Body of pancreas (tissue), 4 donors: ENCODE results near the gene C20orf202. TPM values are rescaled to one million over a fixed set of nuclear protein-coding genes. Genes with fewer than 3 reads are reported as not detected.

Experiments
- ATAC-seq: fragments of 150-250 bp; one replicate; pipeline ENCODE4 v1.9.1; 2016
- DNase-seq, 4 donors: peaks; one replicate each; pipeline ENCODE4 v3.0.0-alpha.2; 2019
- H3K27ac ChIP-seq, 4 donors: fragments of 200-600 bp; sonication (generic); 1 replicate in 3 of 4; 2 replicates in 1 of 4; pipeline versions ENCODE4 v1.5.1 to v1.6.1; 2016 to 2019; ENCODE audit warnings: mild to moderate bottlenecking in 1 of 4, mixed read lengths in 1 of 4, moderate library complexity in 1 of 4
- H3K27me3 ChIP-seq, 2 donors: fragments of 200-600 bp; sonication (generic); one replicate each; pipeline ENCODE4 v1.6.0; 2016; ENCODE audit warnings: mild to moderate bottlenecking in 1 of 2
- H3K36me3 ChIP-seq, 2 donors: fragments of 200-600 bp; sonication (generic); replicated peaks in 1 of 2; 2 replicates each; pipeline ENCODE4 v1.5.1; 2016; ENCODE audit warnings: low read depth in 2 of 2; ENCODE audit not compliant: insufficient read depth in 1 of 2
- H3K4me1 ChIP-seq: fragments of 200-600 bp; sonication (generic); one replicate; pipeline ENCODE4 v1.6.0; 2016
- H3K4me3 ChIP-seq, 2 donors: fragments of 200-600 bp; sonication (generic); 1 replicate in 1 of 2; 2 replicates in 1 of 2; pipeline ENCODE4 v1.5.1; 2016 to 2019
- H3K9me3 ChIP-seq, 3 donors: fragments of 200-600 bp; sonication (generic); 1 replicate in 2 of 3; 2 replicates in 1 of 3; pipeline ENCODE4 v1.5.1; 2016
- CTCF ChIP-seq, 7 experiments: fragments of 450-650 bp in 4 of 7; fragments of 200-600 bp in 3 of 7; sonication (generic) in 3 of 7; IDR thresholded peaks; one replicate each; pipeline ENCODE4 v1.5.1; 2016 to 2019; ENCODE audit warnings: antibody characterized with exemption in 7 of 7
- POLR2A ChIP-seq, 3 donors: fragments of 450-650 bp; IDR thresholded peaks; one replicate each; pipeline ENCODE4 v1.6.1; 2016; ENCODE audit warnings: antibody characterized with exemption in 3 of 3, mild to moderate bottlenecking in 2 of 3
- WGBS, 2 donors: methylation state at CpG; one replicate each; pipeline ENCODE4 v1.1.5; 2017; 5-methylcytosine and 5-hydroxymethylcytosine counted together
- intact Hi-C: fragments of 100-400 bp; cut with DNase I; formaldehyde crosslinking; loops from one replicate; pipeline ENCODE4 v1.15.1; 2023
- total RNA-seq, 2 donors: library from RNA; depleted of rRNA; stranded (reverse); fragments of >200 nt; gene quantifications; one replicate each; pipeline ENCODE4 v1.1.0, GENCODE V29; 2016

C20orf202 gene
- total RNA-seq, 2 donors from 2014 or later = not detected

- TF ChIP-seq CTCF (IDR thresholded peaks at IDR 0.05) (no peak), POLR2A (IDR thresholded peaks at IDR 0.05) (no peak)
- Histone ChIP-seq H3K36me3 (no peaks in the 10 kb centered on the region), H3K27ac (no peak overlapping the region), H3K4me1 (no peaks in the 10 kb centered on the region), H3K4me3 (no peak overlapping the region), H3K27me3 (no peaks in the 10 kb centered on the region), H3K9me3 (no peaks in the 10 kb centered on the region)
- DNase-seq (no peak), ATAC-seq (no peak)
- intact Hi-C loops = no loop called here
- 46 to 84% methylated on average over 2 of the region's 2 CpGs for WGBS, 2 donors
Observed at GRCh38 chr20:1196634-1197033, 6.6 kb upstream of the C20orf202 start.

GRCh38 chr20:1197801-1198200 is 5.5 kb upstream of the C20orf202 start:
- TF ChIP-seq CTCF (IDR thresholded peaks at IDR 0.05) = no peak
- TF ChIP-seq POLR2A (IDR thresholded peaks at IDR 0.05) = no peak
- H3K4me3 ChIP-seq = no peak overlapping the region
- intact Hi-C loops = no loop called here
- H3K36me3 ChIP-seq = no peaks in the 10 kb centered on the region
- no peaks in the 10 kb centered on the region for H3K27me3 ChIP-seq
- ATAC-seq = no peak
- 79 to 81% methylated on average over 7 of the region's 7 CpGs for WGBS, 2 donors
- H3K27ac ChIP-seq = no peak overlapping the region
- H3K9me3 ChIP-seq = no peaks in the 10 kb centered on the region
- no peak for DNase-seq
- H3K4me1 ChIP-seq = no peaks in the 10 kb centered on the region

GRCh38 chr20:1198751-1199150 is 4.5 kb upstream of the C20orf202 start:
- H3K36me3 ChIP-seq = no peaks in the 10 kb centered on the region
- H3K27ac ChIP-seq = no peak overlapping the region
- ATAC-seq (no peak), DNase-seq (no peak)
- 78 to 83% methylated on average over 5 of the region's 5 CpGs for WGBS, 2 donors
- TF ChIP-seq CTCF (IDR thresholded peaks at IDR 0.05) (no peak), POLR2A (IDR thresholded peaks at IDR 0.05) (no peak)
- intact Hi-C loops = no loop called here
- H3K4me1 ChIP-seq = no peaks in the 10 kb centered on the region
- H3K27me3 ChIP-seq = no peaks in the 10 kb centered on the region
- no peak overlapping the region for H3K4me3 ChIP-seq
- no peaks in the 10 kb centered on the region for H3K9me3 ChIP-seq

GRCh38 chr20:1199212-1199873 is 3.9 kb upstream of the C20orf202 start:
- TF ChIP-seq POLR2A (IDR thresholded peaks at IDR 0.05) (no peak), CTCF (IDR thresholded peaks at IDR 0.05) (no peak)
- H3K27me3 ChIP-seq = no peaks in the 10 kb centered on the region
- H3K4me1 ChIP-seq = no peaks in the 10 kb centered on the region
- H3K27ac ChIP-seq = no peak overlapping the region
- no peaks in the 10 kb centered on the region for H3K9me3 ChIP-seq
- DNase-seq = no peak
- H3K36me3 ChIP-seq = no peaks in the 10 kb centered on the region
- no peak for ATAC-seq
- WGBS, 2 donors = 58 to 64% methylated on average over 7 of the region's 7 CpGs
- H3K4me3 ChIP-seq = no peak overlapping the region
- intact Hi-C loops = no loop called here

GRCh38 chr20:1199964-1200363 is 3.3 kb upstream of the C20orf202 start:
- H3K36me3 ChIP-seq = no peaks in the 10 kb centered on the region
- no peak overlapping the region for H3K27ac ChIP-seq
- no peaks in the 10 kb centered on the region for H3K4me1 ChIP-seq
- TF ChIP-seq POLR2A (IDR thresholded peaks at IDR 0.05) (no peak), CTCF (IDR thresholded peaks at IDR 0.05) (no peak)
- DNase-seq = no peak
- no peak for ATAC-seq
- no peaks in the 10 kb centered on the region for H3K9me3 ChIP-seq
- WGBS, 2 donors = 100% methylated on average over 1 of the region's 1 CpG
- no peak overlapping the region for H3K4me3 ChIP-seq
- intact Hi-C loops = no loop called here
- no peaks in the 10 kb centered on the region for H3K27me3 ChIP-seq
